ENCODE data around the gene ADGRF5. TPM values are rescaled to one million over a fixed set of nuclear protein-coding genes. Genes with fewer than 3 reads are reported as not detected.

ADGRF5 gene
- total and polyA plus RNA-seq, 2 donors (not counting 3 experiments of a cell fraction or from before 2014, with no cell fraction given) = 26.3 to 50.0 TPM

DNA sequence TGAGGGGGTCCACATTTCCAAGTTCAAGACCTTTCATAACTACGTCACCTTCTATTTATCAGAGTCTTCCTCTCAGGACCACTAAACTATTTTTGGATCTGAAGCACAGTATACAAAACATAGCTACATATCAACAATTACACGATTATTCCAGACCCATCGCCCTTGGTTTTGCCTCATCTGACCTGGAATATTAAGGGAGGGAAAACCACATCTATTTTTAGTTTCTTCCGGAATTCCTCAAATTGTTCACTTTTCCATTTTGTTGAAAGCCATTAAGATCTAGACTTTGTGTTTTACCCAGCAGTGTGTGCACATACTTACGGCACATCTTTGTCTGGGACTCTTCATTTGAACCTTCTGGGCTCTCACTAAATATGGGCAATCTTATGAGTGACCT, 12.0 kb upstream of the ADGRF5 start:
- H3K79me2 ChIP-seq (ENCODE audit: control insufficient read depth, insufficient read depth, low read length) = no peaks in the 10 kb centered on the region
- no peak overlapping the region for H2AFZ ChIP-seq (ENCODE audit: low read depth, low read length)
- no peak for DNase-seq (ENCODE audit: low read depth, low spot score)
- TF ChIP-seq MYC (IDR thresholded peaks at IDR 0.05; ENCODE audit: low read depth, low read length) (no peak), POLR2AphosphoS5 (IDR thresholded peaks at IDR 0.05; ENCODE audit: insufficient read depth, low read depth, low read length) (no peak), POLR2A (IDR thresholded peaks at IDR 0.05; ENCODE audit: low read depth, low read length) (no peak), EZH2 (IDR thresholded peaks at IDR 0.05; ENCODE audit: borderline replicate concordance, low read depth, low read length, severe bottlenecking) (no peak), GATA2 (IDR thresholded peaks at IDR 0.05; ENCODE audit: insufficient read depth, insufficient read length, low read depth, low read length) (no peak), FOS (IDR thresholded peaks at IDR 0.05; ENCODE audit: borderline replicate concordance, insufficient read depth, low read length) (no peak), JUN (IDR thresholded peaks at IDR 0.05; ENCODE audit: borderline replicate concordance, insufficient read depth, insufficient read length, low read depth) (no peak)
- TF ChIP-seq, protein P1, sequence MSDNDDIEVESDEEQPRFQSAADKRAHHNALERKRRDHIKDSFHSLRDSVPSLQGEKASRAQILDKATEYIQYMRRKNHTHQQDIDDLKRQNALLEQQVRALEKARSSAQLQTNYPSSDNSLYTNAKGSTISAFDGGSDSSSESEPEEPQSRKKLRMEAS (IDR thresholded peaks at IDR 0.05; ENCODE audit: insufficient read depth, insufficient read length) = no peak
- TF ChIP-seq, protein P2, sequence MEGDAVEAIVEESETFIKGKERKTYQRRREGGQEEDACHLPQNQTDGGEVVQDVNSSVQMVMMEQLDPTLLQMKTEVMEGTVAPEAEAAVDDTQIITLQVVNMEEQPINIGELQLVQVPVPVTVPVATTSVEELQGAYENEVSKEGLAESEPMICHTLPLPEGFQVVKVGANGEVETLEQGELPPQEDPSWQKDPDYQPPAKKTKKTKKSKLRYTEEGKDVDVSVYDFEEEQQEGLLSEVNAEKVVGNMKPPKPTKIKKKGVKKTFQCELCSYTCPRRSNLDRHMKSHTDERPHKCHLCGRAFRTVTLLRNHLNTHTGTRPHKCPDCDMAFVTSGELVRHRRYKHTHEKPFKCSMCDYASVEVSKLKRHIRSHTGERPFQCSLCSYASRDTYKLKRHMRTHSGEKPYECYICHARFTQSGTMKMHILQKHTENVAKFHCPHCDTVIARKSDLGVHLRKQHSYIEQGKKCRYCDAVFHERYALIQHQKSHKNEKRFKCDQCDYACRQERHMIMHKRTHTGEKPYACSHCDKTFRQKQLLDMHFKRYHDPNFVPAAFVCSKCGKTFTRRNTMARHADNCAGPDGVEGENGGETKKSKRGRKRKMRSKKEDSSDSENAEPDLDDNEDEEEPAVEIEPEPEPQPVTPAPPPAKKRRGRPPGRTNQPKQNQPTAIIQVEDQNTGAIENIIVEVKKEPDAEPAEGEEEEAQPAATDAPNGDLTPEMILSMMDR (IDR thresholded peaks at IDR 0.05; ENCODE audit: extremely low read depth in 1 of 2, insufficient read depth in 1 of 2, low read depth in 1 of 2, low read length in 2 of 2) = no peak
- H4K20me1 ChIP-seq (replicated peaks; ENCODE audit: control insufficient read depth, extremely low read depth, insufficient read depth, low read length) = no peaks in the 10 kb centered on the region
- POLR2A ChIA-PET = no interaction called here
- peaks cover 12% of the 10 kb centered on the region for H3K4me1 ChIP-seq (ENCODE audit: control insufficient read depth, extremely low read depth, insufficient read depth, low read length)
- intact Hi-C loops (cut with micrococcal nuclease) = loop anchor here (2.0 kb wide), 1 partner anchor 31 kb away; no protein-coding TSS in a partner anchor
- H3K9me1 ChIP-seq (replicated peaks; ENCODE audit: control insufficient read depth, extremely low read depth, insufficient read depth, low read length) = no peaks in the 10 kb centered on the region
- no peaks in the 10 kb centered on the region for H3K36me3 ChIP-seq (ENCODE audit: control insufficient read depth in 2 of 2, extremely low read depth in 1 of 2, insufficient read depth in 2 of 2, low read length in 2 of 2)
- FAIRE-seq = no peak
- no peaks in the 10 kb centered on the region for H3K9me3 ChIP-seq (replicated peaks; ENCODE audit: control insufficient read depth, insufficient read depth, low read length)
- no peak overlapping the region for H3K27ac ChIP-seq (ENCODE audit: insufficient read depth, low read depth, low read length)
- no TSS peak for BruUV-seq (replicated peaks)
- H3K4me2 ChIP-seq (ENCODE audit: insufficient read depth, low read length) = no peak overlapping the region
- no peak overlapping the region for H3K9ac ChIP-seq (replicated peaks; ENCODE audit: extremely low read depth, insufficient read depth, low read length)
- H3K4me3 ChIP-seq (replicated peaks in 1 of 3; ENCODE audit: insufficient read depth in 1 of 3, low read depth in 1 of 3, low read length in 3 of 3) = no peak overlapping the region
- H3K27me3 ChIP-seq (ENCODE audit: control insufficient read depth in 2 of 2, insufficient read depth in 2 of 2, low read length in 2 of 2) = peaks cover 0 to 4% of the 10 kb centered on the region in 2 experiments
- dilution Hi-C loops (cut with MboI; ENCODE audit: extremely low pct_ligation_motif_present, low sequenced_read_pairs) = no loop called here
- CTCF ChIA-PET = interaction anchor here (2.3 to 2.6 kb wide), 2 partner anchors 9 to 85 kb away, joined by 9 to 14 read pairs; no protein-coding TSS in a partner anchor
